HCT116 (cell line): ENCODE data around the gene OR2T1. TPM values are rescaled to one million over a fixed set of nuclear protein-coding genes. Genes with fewer than 3 reads are reported as not detected.

Source experiments
- ATAC-seq: fragments of 200-7000 bp; cut with Tn5 transposase; 2 replicates; pipeline ENCODE4 v1.9.1; 2020; ENCODE audit warnings: mild to moderate bottlenecking, moderate library complexity
- BruUV-seq: library from RNA; stranded (reverse); fragments of 400-500 nt; replicated peaks from 2 replicates; lab custom pipeline; 2021; lab: Mats Ljungman, UMichigan
- CTCF ChIA-PET: fragments of 300-600 bp; sonication (Branson Sonifier 250); formaldehyde crosslinking; loops from one replicate; lab custom pipeline; 2021; ENCODE audit warnings: antibody characterized with exemption; lab: Charles Lee
- POLR2A ChIA-PET: fragments of 300-600, 350-600 bp; sonication (Branson Sonifier 250); formaldehyde crosslinking; loops from one replicate; lab custom pipeline; 2021; ENCODE audit warnings: antibody characterized with exemption; lab: Charles Lee
- RAD21 ChIA-PET, 2 experiments: fragments of 300-600 bp; sonication (Branson Sonifier 250); formaldehyde crosslinking; loops; one replicate each; lab custom pipeline; 2023; ENCODE audit warnings: low total read pairs in 2 of 2; ENCODE audit not compliant: uncharacterized antibody in 2 of 2, unreplicated experiment in 2 of 2, low non-redundant PET in 1 of 2; lab: Charles Lee
- DNase-seq: peaks from one replicate; pipeline ENCODE4 v3.0.0-alpha.2; 2010; ENCODE audit warnings: low read depth, low spot score
- H2AFZ ChIP-seq: fragments of 200-600 bp; shearing (Covaris generic), sonication (generic); 2 replicates; pipeline ENCODE4 v1.6.1; 2017; ENCODE audit warnings: low read depth, mixed run types, mixed read lengths, antibody characterized with exemption, low read length; ENCODE audit not compliant: poor library complexity, severe bottlenecking
- H3K27ac ChIP-seq: 2 replicates; pipeline ENCODE4 v1.5.1; 2012; ENCODE audit warnings: low read depth, low read length
- H3K27me3 ChIP-seq: fragments of 200-600 bp; sonication (generic); 2 replicates; pipeline ENCODE4 v1.6.1; 2016; ENCODE audit warnings: mixed run types, low read length, mixed read lengths; ENCODE audit not compliant: insufficient read depth
- H3K36me3 ChIP-seq, 2 experiments: fragments of 200-500 bp in 1 of 2; fragments of 200-600 bp in 1 of 2; sonication (Bioruptor generic) in 1 of 2; sonication (generic) in 1 of 2; 2 replicates each; pipeline versions ENCODE4 v1.5.1 to v1.6.1; 2014 to 2016; ENCODE audit warnings: low read length in 2 of 2, inconsistent platforms in 1 of 2, mixed read lengths in 1 of 2, mixed run types in 1 of 2; ENCODE audit not compliant: insufficient read depth in 2 of 2, control insufficient read depth in 1 of 2
- H3K4me1 ChIP-seq, 2 experiments: fragments of 200-600 bp in 1 of 2; sonication (generic) in 1 of 2; 2 replicates each; pipeline versions ENCODE4 v1.5.1 to v1.6.1; 2012 to 2017; ENCODE audit warnings: low read length in 2 of 2, inconsistent platforms in 1 of 2, mild to moderate bottlenecking in 1 of 2, mixed read lengths in 1 of 2, mixed run types in 1 of 2, moderate library complexity in 1 of 2; ENCODE audit not compliant: insufficient read depth in 2 of 2, control insufficient read depth in 1 of 2
- H3K4me2 ChIP-seq: fragments of 200-600 bp; sonication (generic); 2 replicates; pipeline ENCODE4 v1.6.1; 2017; ENCODE audit warnings: mixed run types, low read length, mixed read lengths
- H3K4me3 ChIP-seq, 2 experiments: fragments of 200-600 bp in 1 of 2; sonication (generic) in 1 of 2; replicated peaks in 1 of 2; 2 replicates each; pipeline ENCODE4 v1.5.1; 2011 to 2016; ENCODE audit warnings: low read length in 2 of 2, control low read depth in 1 of 2, low read depth in 1 of 2, mild to moderate bottlenecking in 1 of 2, mixed read lengths in 1 of 2, mixed run types in 1 of 2
- H3K79me2 ChIP-seq: fragments of 200-600 bp; sonication (generic); 2 replicates; pipeline ENCODE4 v1.6.1; 2017; ENCODE audit warnings: mild to moderate bottlenecking, mixed run types, low read length, moderate library complexity, mixed read lengths; ENCODE audit not compliant: insufficient read depth
- H3K9ac ChIP-seq: fragments of 200-600 bp; sonication (generic); 2 replicates; pipeline ENCODE4 v1.6.1; 2016; ENCODE audit warnings: low read length, mixed read lengths
- H3K9me2 ChIP-seq: fragments of 200-600 bp; sonication (generic), shearing (Covaris generic); 2 replicates; pipeline ENCODE4 v1.6.1; 2017; ENCODE audit warnings: mixed run types, mild to moderate bottlenecking, moderate library complexity; ENCODE audit not compliant: insufficient read depth
- H3K9me3 ChIP-seq, 2 experiments: fragments of 200-500 bp in 1 of 2; fragments of 200-600 bp in 1 of 2; sonication (Bioruptor generic) in 1 of 2; sonication (generic) in 1 of 2; 2 replicates each; pipeline ENCODE4 v1.6.1; 2014 to 2017; ENCODE audit warnings: low read length in 2 of 2, mixed read lengths in 2 of 2, inconsistent platforms in 1 of 2, low read depth in 1 of 2, mild to moderate bottlenecking in 1 of 2, mixed run types in 1 of 2, moderate library complexity in 1 of 2; ENCODE audit not compliant: control insufficient read depth in 1 of 2, insufficient read depth in 1 of 2
- H4K20me1 ChIP-seq: fragments of 200-600 bp; sonication (generic), shearing (Covaris generic); 2 replicates; pipeline ENCODE4 v1.6.1; 2017; ENCODE audit warnings: mixed run types, mild to moderate bottlenecking, moderate library complexity; ENCODE audit not compliant: insufficient read depth
- ATF3 ChIP-seq: IDR thresholded peaks from 2 replicates; pipeline ENCODE4 v1.6.1; 2012
- CEBPB ChIP-seq: IDR thresholded peaks from 2 replicates; pipeline ENCODE4 v1.6.1; 2012; ENCODE audit warnings: low read depth
- EGR1 ChIP-seq: IDR thresholded peaks from 2 replicates; pipeline ENCODE4 v1.6.1; 2012; ENCODE audit warnings: low read depth
- FOSL1 ChIP-seq: IDR thresholded peaks from 2 replicates; pipeline ENCODE4 v1.6.1; 2012; ENCODE audit warnings: low read depth
- POLR2A ChIP-seq: IDR thresholded peaks from 2 replicates; pipeline ENCODE4 v1.7.0; 2011; ENCODE audit warnings: borderline replicate concordance; ENCODE audit not compliant: insufficient read depth, insufficient read length; ENCODE audit errors: extremely low read depth
- RAD21 ChIP-seq: IDR thresholded peaks from 2 replicates; pipeline ENCODE4 v1.6.1; 2012; ENCODE audit warnings: low read depth, mild to moderate bottlenecking
- REST ChIP-seq: IDR thresholded peaks from 2 replicates; pipeline ENCODE4 v1.6.1; 2012; ENCODE audit warnings: low read depth
- SIN3A ChIP-seq: IDR thresholded peaks from 2 replicates; pipeline ENCODE4 v1.6.1; 2012; ENCODE audit warnings: low read depth
- SP1 ChIP-seq: IDR thresholded peaks from 2 replicates; pipeline ENCODE4 v1.6.1; 2012; ENCODE audit warnings: low read depth
- ZFX ChIP-seq: fragments of 450-650 bp; IDR thresholded peaks from 2 replicates; pipeline ENCODE4 v1.6.1; 2017
- ZNF274 ChIP-seq: fragments of 200-500 bp; sonication (Bioruptor generic); IDR thresholded peaks from 2 replicates; pipeline ENCODE4 v1.6.1; 2014; ENCODE audit warnings: mild to moderate bottlenecking, low read depth, low read length, inconsistent platforms
- intact Hi-C: fragments of 100-400 bp; cut with micrococcal nuclease; formaldehyde crosslinking; loops from 2 replicates; pipeline ENCODE4 v1.10.0; 2022
- total RNA-seq: library from RNA; stranded (reverse); gene quantifications from one replicate; pipeline ENCODE4 v1.2.1, GENCODE V29; 2021; ENCODE audit not compliant: unreplicated experiment
- TF ChIP-seq, protein P1 (sequence below): IDR thresholded peaks from 2 replicates; pipeline ENCODE4 v1.6.1; 2012

Gene OR2T1
- total RNA-seq, 1 experiment from 2014 or later: not detected

- RAD21 ChIA-PET: no interaction called here
Observed at GRCh38 chr1:248393050-248393449, 9.8 kb upstream of the OR2T1 start.

More at GRCh38 chr1:248393050-248393449, 9.8 kb upstream of the OR2T1 start:
- H3K27me3 ChIP-seq: no peaks in the 10 kb centered on the region
- ChIA-PET CTCF (no interaction called here), POLR2A (no interaction called here)
- H3K79me2 ChIP-seq: no peaks in the 10 kb centered on the region
- peaks cover 7 to 8% of the 10 kb centered on the region in 2 experiments; a peak in 2 of 4 replicates for H3K9me3 ChIP-seq
- no peaks in the 10 kb centered on the region for H4K20me1 ChIP-seq
- H3K4me2 ChIP-seq: no peak overlapping the region
- H3K9me2 ChIP-seq: no peaks in the 10 kb centered on the region
- intact Hi-C loops: no loop called here
- H3K4me1 ChIP-seq: no peaks in the 10 kb centered on the region
- no peak overlapping the region for H2AFZ ChIP-seq
- H3K9ac ChIP-seq: no peak overlapping the region
- no peak for DNase-seq
- TF ChIP-seq FOSL1 (no peak), SIN3A (no peak), SP1 (no peak), ATF3 (no peak), POLR2A (no peak), ZNF274 (no peak), ZFX (no peak), REST (no peak), CEBPB (no peak), RAD21 (no peak), EGR1 (no peak)
- TF ChIP-seq, protein P1, sequence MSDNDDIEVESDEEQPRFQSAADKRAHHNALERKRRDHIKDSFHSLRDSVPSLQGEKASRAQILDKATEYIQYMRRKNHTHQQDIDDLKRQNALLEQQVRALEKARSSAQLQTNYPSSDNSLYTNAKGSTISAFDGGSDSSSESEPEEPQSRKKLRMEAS: no peak
- H3K4me3 ChIP-seq: no peak overlapping the region
- H3K27ac ChIP-seq: no peak overlapping the region
- ATAC-seq: no peak
- H3K36me3 ChIP-seq: no peaks in the 10 kb centered on the region
- no TSS peak for BruUV-seq
